A549 (cell line): ENCODE measurements around the gene GZMM. TPM values are rescaled to one million over a fixed set of nuclear protein-coding genes. Genes with fewer than 3 reads are reported as not detected.

Experiments used
- ATAC-seq, 2 experiments: fragments of 200-7000 bp in 1 of 2; fragments of >200 bp in 1 of 2; cut with Nextera tagmentation in 1 of 2; cut with Tn5 transposase in 1 of 2; 3 replicates each; pipeline versions ENCODE4 v1.8.0 to v1.9.1; 2018 to 2020; ENCODE audit warnings: mild to moderate bottlenecking in 1 of 2, moderate library complexity in 1 of 2
- CTCF ChIA-PET: fragments of 300-600 bp; sonication (Branson Sonifier 250); formaldehyde crosslinking; extraction: SDS; loops from one replicate; lab custom pipeline; 2021; ENCODE audit warnings: antibody characterized with exemption, inconsistent platforms; lab: Yijun Ruan, JAX
- POLR2A ChIA-PET: fragments of 350-600 bp; formaldehyde crosslinking; extraction: SDS; loops from one replicate; lab custom pipeline; 2021; ENCODE audit warnings: antibody characterized with exemption, inconsistent platforms; lab: Yijun Ruan, JAX
- DNase-seq, 2 experiments: peaks; one replicate each; pipeline versions ENCODE4 v3.0.0 to v3.0.0-alpha.2; 2011 to 2016; ENCODE audit warnings: low read depth in 1 of 2, low spot score in 1 of 2
- FAIRE-seq: peaks from 2 replicates; lab custom pipeline; 2011; peaks lifted over from hg19 to GRCh38; lab: Jason Lieb, UNC
- H3K27ac ChIP-seq, 2 experiments: fragments of >200 bp; sonication (Bioruptor Twin); formaldehyde crosslinking; 3 replicates each; pipeline ENCODE4 v1.5.1; 2016 to 2017
- H3K4me1 ChIP-seq: fragments of >200 bp; sonication (Bioruptor Twin); formaldehyde crosslinking; 3 replicates; pipeline ENCODE4 v1.6.1; 2016
- H3K4me2 ChIP-seq: fragments of >200 bp; sonication (Bioruptor Twin); formaldehyde crosslinking; 3 replicates; pipeline ENCODE4 v1.6.1; 2016
- H3K4me3 ChIP-seq: fragments of >200 bp; sonication (Bioruptor Twin); formaldehyde crosslinking; 3 replicates; pipeline ENCODE4 v1.5.1; 2016
- H3K9me3 ChIP-seq: fragments of >200 bp; sonication (Bioruptor Twin); formaldehyde crosslinking; 3 replicates; pipeline ENCODE4 v1.6.1; 2016
- ATOH8 ChIP-seq: fragments of 250-450 bp; sonication (Bioruptor Pico); IDR thresholded peaks from 2 replicates; pipeline ENCODE4 v1.5.0; 2020; ENCODE audit warnings: low read depth, mild to moderate bottlenecking, moderate library complexity
- BCL3 ChIP-seq: fragments of >200 bp; sonication (Bioruptor Twin); formaldehyde crosslinking; IDR thresholded peaks from 3 replicates; pipeline ENCODE4 v1.6.1; 2016
- CBX2 ChIP-seq: fragments of 200-600 bp; sonication (generic); IDR thresholded peaks from 2 replicates; pipeline ENCODE4 v1.6.1; 2016; ENCODE audit warnings: low read depth, mild to moderate bottlenecking, borderline replicate concordance
- CHD2 ChIP-seq: fragments of 150-350 bp; IDR thresholded peaks from 2 replicates; pipeline ENCODE4 v1.6.1; 2014; ENCODE audit warnings: low read length; ENCODE audit not compliant: partially characterized antibody
- E2F6 ChIP-seq: IDR thresholded peaks from 2 replicates; pipeline ENCODE4 v1.6.1; 2012; ENCODE audit warnings: low read depth, borderline replicate concordance
- FOSB ChIP-seq: fragments of 250-450 bp; sonication (Bioruptor Pico); IDR thresholded peaks from 2 replicates; pipeline ENCODE4 v1.5.0; 2020; ENCODE audit warnings: mild to moderate bottlenecking, moderate library complexity
- FOSL2 ChIP-seq, 2 experiments: fragments of 450-650 bp in 1 of 2; fragments of >200 bp in 1 of 2; sonication (Bioruptor Twin) in 1 of 2; formaldehyde crosslinking; IDR thresholded peaks; 2 replicates each; pipeline versions ENCODE4 v1.5.0 to v1.6.1; 2016 to 2020; ENCODE audit warnings: mild to moderate bottlenecking in 1 of 2, moderate library complexity in 1 of 2
- HDAC2 ChIP-seq: fragments of 200-600 bp; sonication (generic); IDR thresholded peaks from 2 replicates; pipeline ENCODE4 v1.6.1; 2016
- HEYL ChIP-seq: fragments of 250-450 bp; sonication (Bioruptor Pico); IDR thresholded peaks from 2 replicates; pipeline ENCODE4 v1.8.0; 2021; ENCODE audit warnings: mild to moderate bottlenecking, moderate library complexity
- HOXA7 ChIP-seq: fragments of 250-450 bp; sonication (Bioruptor Pico); IDR thresholded peaks from 2 replicates; pipeline ENCODE4 v1.5.0; 2020; ENCODE audit warnings: mild to moderate bottlenecking, moderate library complexity
- HOXB5 ChIP-seq: fragments of 250-450 bp; sonication (Bioruptor Pico); IDR thresholded peaks from 2 replicates; pipeline ENCODE4 v1.5.0; 2020; ENCODE audit warnings: mild to moderate bottlenecking, moderate library complexity
- JUN ChIP-seq, 2 experiments: fragments of >200 bp; sonication (Bioruptor Twin); formaldehyde crosslinking; IDR thresholded peaks; 2 replicates in 1 of 2; 3 replicates in 1 of 2; pipeline ENCODE4 v1.6.1; 2016 to 2017
- JUNB ChIP-seq: fragments of >200 bp; sonication (Bioruptor Twin); formaldehyde crosslinking; IDR thresholded peaks from 2 replicates; pipeline ENCODE4 v1.6.1; 2016
- KDM1A ChIP-seq: fragments of 200-600 bp; sonication (generic); IDR thresholded peaks from 2 replicates; pipeline ENCODE4 v1.6.1; 2016; ENCODE audit warnings: low read depth, mild to moderate bottlenecking
- MAFK ChIP-seq: fragments of 450-650 bp; IDR thresholded peaks from 2 replicates; pipeline ENCODE4 v1.6.1; 2014; ENCODE audit not compliant: partially characterized antibody
- MAX ChIP-seq: IDR thresholded peaks from 2 replicates; pipeline ENCODE4 v1.6.1; 2012
- NFE2L2 ChIP-seq: fragments of 150-350 bp; conservative IDR thresholded peaks from 2 replicates; pipeline ENCODE4 v1.6.1; 2014; ENCODE audit warnings: low read length
- POLR2AphosphoS2 ChIP-seq: conservative IDR thresholded peaks from 2 replicates; pipeline ENCODE4 v1.6.1; 2012; ENCODE audit warnings: low read length, improper control_type of control experiment, inconsistent platforms
- REST ChIP-seq: fragments of 200-600 bp; sonication (generic); IDR thresholded peaks from 2 replicates; pipeline ENCODE4 v1.6.1; 2016; ENCODE audit warnings: antibody characterized with exemption, mild to moderate bottlenecking, moderate library complexity
- SMC3 ChIP-seq: fragments of >200 bp; sonication (Bioruptor Twin); formaldehyde crosslinking; IDR thresholded peaks from 3 replicates; pipeline ENCODE4 v1.6.1; 2018; ENCODE audit warnings: inconsistent platforms
- ZFP36 ChIP-seq: fragments of 450-650 bp; IDR thresholded peaks from 2 replicates; pipeline ENCODE4 v1.6.1; 2014; ENCODE audit warnings: borderline replicate concordance; ENCODE audit not compliant: partially characterized antibody
- ZSCAN20 ChIP-seq: fragments of 250-450 bp; sonication (Bioruptor Pico); IDR thresholded peaks from 2 replicates; pipeline ENCODE4 v1.8.0; 2022; ENCODE audit warnings: mild to moderate bottlenecking, moderate library complexity
- WGBS: methylation state at CpG from one replicate; pipeline ENCODE4 v1.1.6; 2017; ENCODE audit errors: missing lambda C conversion rate; 5-methylcytosine and 5-hydroxymethylcytosine counted together
- polyA plus RNA-seq, 4 experiments: library from polyadenylated mRNA; depleted of rRNA in 3 of 4; stranded (reverse); fragments of >200 nt; fragmentation: RNase III in 1 of 4; extraction: RNeasy Plus Mini Kit Qiagen cat#74134 plus additional on column Dnase treatment in 1 of 4; gene quantifications; 2 replicates in 3 of 4; 3 replicates in 1 of 4; pipeline ENCODE4 v1.2.3, GENCODE V29; 2011 to 2017

GZMM gene
- polyA plus RNA-seq, 2 of the 4 experiments (the other 2 are of a cell fraction) = not detected

GRCh38 chr19:590396-590745 lies 46.5 kb downstream of the GZMM start:
- H3K4me1 ChIP-seq = peaks cover 51% of the 10 kb centered on the region
- H3K9me3 ChIP-seq = no peaks in the 10 kb centered on the region
- TF ChIP-seq CHD2 = no peak
- peak; percentile 29; the same call in 1 of the 2 replicates for TF ChIP-seq MAX
- TF ChIP-seq E2F6 = 0 out of 2 replicates have a peak, but pooled peaks have one; percentile 19
- TF ChIP-seq, all 56 proteins: peak for 2
- Histone ChIP-seq H3K4me3 (peak overlapping the region; percentile 65), H3K4me2 (peak overlapping the region; percentile 89), H3K27ac (peak overlapping the region; percentile 82 to 95)
- ChIA-PET POLR2A (no interaction called here), CTCF (no interaction called here)
- no peak for ATAC-seq
- no CpG with 5 or more reads among the region's 50 CpGs for WGBS
- FAIRE-seq = no peak
- no peak for DNase-seq

GRCh38 chr19:590750-591098 lies 46.9 kb downstream of the GZMM start:
- H3K4me2 ChIP-seq = peak overlapping the region; percentile 89
- POLR2A ChIA-PET = no interaction called here

GRCh38 chr19:591099-591958 lies 47.5 kb downstream of the GZMM start:
- Histone ChIP-seq H3K4me2 (peak overlapping the region; percentile 89), H3K4me3 (peak overlapping the region; percentile 65), H3K27ac (peak overlapping the region; percentile 82 to 95), H3K9me3 (no peaks in the 10 kb centered on the region)
- ATAC-seq = no peak
- POLR2A ChIA-PET = no interaction called here
- peak; percentile 91 for TF ChIP-seq REST
- TF ChIP-seq KDM1A = no peak
- TF ChIP-seq HDAC2 = no peak
- TF ChIP-seq, all 56 proteins: peak for 1
- peaks cover 41% of the 10 kb centered on the region for H3K4me1 ChIP-seq
- DNase-seq (no peak), FAIRE-seq (no peak)
- WGBS = 76% methylated on average over 33 of the region's 75 CpGs
- CTCF ChIA-PET = no interaction called here

More at GRCh38 chr19:590750-591098, 46.9 kb downstream of the GZMM start:
- TF ChIP-seq ZSCAN20 (CRISPR knock-in tag) = no peak
- TF ChIP-seq HOXB5 (CRISPR knock-in tag) = no peak
- TF ChIP-seq POLR2AphosphoS2 = no peak
- no peak for TF ChIP-seq CBX2
- TF ChIP-seq ATOH8 = no peak
- no peak for TF ChIP-seq JUN (IDR thresholded peaks at IDR 0.05)
- TF ChIP-seq HEYL = no peak
- TF ChIP-seq FOSL2 (IDR thresholded peaks at IDR 0.05) = no peak
- no peak for TF ChIP-seq FOSL2 (CRISPR knock-in tag; IDR thresholded peaks at IDR 0.05)
- no peak for TF ChIP-seq JUNB
- no peak for TF ChIP-seq MAX
- TF ChIP-seq BCL3 = no peak
- TF ChIP-seq ZFP36 = no peak
- TF ChIP-seq SMC3 = no peak
- TF ChIP-seq NFE2L2 = no peak
- TF ChIP-seq FOSB (CRISPR knock-in tag) = no peak
- no peak for TF ChIP-seq MAFK
- no peak for TF ChIP-seq HOXA7 (CRISPR knock-in tag)
- ATAC-seq (no peak), FAIRE-seq (no peak), DNase-seq (no peak)
- H3K4me1 ChIP-seq = peaks cover 47% of the 10 kb centered on the region
- CTCF ChIA-PET = no interaction called here
- H3K27ac ChIP-seq = peak overlapping the region; percentile 82 to 95
- WGBS = 21% methylated on average over 10 of the region's 41 CpGs
- peak overlapping the region; percentile 65 for H3K4me3 ChIP-seq
- no peaks in the 10 kb centered on the region for H3K9me3 ChIP-seq
